ENCODE results near the gene TMEM165.
A peak's percentile ranks its signal among the peaks of the same experiment; 100 is the strongest.
"Not testable (repeated sequence)": the region's sequence is repeated elsewhere in the genome, so short reads cannot be mapped to it uniquely, and the experiment has no call there.

Gene TMEM165, protein sequence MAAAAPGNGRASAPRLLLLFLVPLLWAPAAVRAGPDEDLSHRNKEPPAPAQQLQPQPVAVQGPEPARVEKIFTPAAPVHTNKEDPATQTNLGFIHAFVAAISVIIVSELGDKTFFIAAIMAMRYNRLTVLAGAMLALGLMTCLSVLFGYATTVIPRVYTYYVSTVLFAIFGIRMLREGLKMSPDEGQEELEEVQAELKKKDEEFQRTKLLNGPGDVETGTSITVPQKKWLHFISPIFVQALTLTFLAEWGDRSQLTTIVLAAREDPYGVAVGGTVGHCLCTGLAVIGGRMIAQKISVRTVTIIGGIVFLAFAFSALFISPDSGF

DNA sequence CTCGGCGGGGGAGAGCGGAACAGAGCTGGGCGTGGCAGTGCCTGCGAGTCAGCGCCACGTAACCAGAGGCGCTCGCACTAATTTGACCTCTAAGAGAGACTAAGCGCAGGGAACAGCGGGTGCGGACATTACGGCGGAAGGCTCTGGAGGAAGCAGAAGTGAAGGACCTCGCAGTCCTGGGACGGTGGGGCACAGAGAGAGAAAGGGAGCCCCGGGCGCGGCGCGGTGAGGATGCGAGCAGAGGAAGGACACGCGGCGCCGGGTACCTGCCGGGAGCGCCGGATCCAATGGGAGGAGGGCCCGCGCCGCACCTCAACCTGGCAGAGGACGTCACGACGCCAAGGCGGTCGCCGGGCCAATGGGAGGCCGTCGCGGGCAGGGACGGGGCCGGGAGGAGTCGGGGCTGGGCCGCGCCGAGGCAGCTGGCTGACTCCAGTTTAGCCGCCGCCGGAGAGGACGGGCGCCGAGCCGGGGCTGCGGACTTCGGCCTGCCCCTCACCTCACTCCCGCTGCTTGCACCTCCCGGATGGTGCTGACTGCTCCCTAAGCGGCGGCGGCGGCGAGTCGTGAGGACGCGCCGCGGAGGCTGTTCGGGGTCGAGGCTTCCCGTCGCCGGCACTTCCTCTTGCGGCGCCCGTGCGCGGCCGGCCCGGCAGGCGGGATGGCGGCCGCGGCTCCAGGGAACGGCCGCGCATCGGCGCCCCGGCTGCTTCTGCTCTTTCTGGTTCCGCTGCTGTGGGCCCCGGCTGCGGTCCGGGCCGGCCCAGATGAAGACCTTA lies at the start of gene TMEM165:
Gene TMEM165, plus strand, starts transcription at position 429 of the 779 bp plus-strand sequence. Its CDS starts 233 bp downstream, at position 662.
- peak; percentile 92 for DNase-seq

DNA sequence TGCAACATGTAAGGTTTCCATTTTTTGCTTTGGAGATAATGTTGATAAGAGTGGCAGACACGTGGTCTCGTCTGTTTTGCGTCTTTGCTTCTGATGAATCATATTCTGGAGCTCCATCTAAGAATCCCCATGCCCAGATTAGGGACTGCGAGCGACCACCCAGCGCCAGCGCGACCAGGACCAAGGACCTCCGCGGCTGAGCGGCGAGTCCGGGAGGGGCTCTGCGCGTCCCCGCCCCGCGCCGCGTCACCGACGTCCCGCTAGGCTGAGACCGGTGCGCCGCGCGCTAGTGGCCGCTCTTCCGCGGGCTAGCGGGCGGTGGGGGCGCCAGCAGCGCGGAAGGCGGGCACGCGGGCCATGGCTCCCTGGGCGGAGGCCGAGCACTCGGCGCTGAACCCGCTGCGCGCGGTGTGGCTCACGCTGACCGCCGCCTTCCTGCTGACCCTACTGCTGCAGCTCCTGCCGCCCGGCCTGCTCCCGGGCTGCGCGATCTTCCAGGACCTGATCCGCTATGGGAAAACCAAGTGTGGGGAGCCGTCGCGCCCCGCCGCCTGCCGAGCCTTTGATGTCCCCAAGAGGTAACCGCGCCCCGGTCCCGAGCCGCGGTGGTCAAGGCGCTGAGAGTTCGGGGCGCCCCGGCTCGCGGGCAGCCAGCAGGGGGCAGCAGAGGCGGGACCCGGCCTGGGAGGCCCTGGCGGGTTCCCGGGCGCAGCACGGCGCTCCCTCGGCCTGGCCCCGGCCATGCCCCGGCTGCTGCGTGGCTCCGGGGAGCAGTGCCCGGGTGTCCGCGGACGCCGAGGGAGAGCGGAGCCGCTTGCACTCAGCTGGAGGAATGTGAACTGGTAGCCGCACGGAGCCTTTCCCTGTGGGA lies 49.5 kb upstream of the TMEM165 start, which contains the start of gene SRD5A3:
Gene SRD5A3, plus strand, starts transcription at position 263 of the 871 bp plus-strand sequence. Its CDS starts 95 bp downstream, at position 358.
- peak; percentile 80 for DNase-seq

DNA sequence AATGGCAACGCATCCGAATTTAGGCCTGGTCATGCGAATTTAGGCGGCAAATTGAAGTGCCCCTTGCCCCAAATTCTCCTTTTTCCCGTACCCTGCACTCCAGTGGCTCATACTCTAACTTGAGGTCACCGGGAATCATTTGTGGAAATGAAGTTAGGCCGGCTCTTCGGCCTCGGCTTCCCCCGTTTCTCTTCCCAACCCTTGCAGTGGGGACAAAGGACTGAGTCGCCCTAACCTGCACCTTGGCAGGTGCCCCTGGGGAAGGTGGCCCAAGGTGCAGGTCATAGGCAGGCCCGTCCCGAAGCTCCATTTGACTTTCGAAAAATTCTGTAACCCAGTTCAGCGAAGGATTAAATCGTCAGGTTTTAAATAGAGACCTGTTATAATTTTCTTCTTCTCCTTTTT lies 48.9 kb upstream of the TMEM165 start:
- no peak for DNase-seq

DNA sequence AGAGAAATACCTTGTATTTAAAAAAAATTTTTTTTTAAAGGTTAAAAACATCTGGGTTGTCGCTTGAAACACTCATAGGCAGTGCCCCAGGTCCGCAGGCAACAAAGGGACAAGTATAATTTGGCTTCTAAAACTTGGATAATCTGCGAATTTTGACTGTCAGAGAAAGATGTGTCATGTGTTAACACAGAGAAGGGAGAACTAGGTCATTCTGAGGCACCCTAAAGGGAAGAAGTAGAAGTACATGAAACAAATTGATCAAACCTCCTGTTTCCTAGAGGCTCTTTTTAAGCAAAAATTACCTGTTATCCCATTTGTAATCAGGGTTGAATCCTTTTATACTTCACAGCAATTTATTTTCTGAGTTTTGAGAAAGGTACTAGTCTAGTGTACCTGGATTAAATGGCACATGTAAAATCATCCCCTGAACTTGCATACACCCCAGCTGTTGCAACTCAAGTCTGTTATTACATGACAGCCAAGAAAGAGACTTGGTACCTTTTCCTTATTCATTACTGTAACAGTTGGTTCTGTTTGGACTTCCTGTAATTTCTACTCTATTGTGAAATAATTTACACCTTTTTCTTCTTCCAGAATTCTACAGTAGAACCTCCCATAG lies 48.0 kb upstream of the TMEM165 start:
- DNase-seq, result no peak

DNA sequence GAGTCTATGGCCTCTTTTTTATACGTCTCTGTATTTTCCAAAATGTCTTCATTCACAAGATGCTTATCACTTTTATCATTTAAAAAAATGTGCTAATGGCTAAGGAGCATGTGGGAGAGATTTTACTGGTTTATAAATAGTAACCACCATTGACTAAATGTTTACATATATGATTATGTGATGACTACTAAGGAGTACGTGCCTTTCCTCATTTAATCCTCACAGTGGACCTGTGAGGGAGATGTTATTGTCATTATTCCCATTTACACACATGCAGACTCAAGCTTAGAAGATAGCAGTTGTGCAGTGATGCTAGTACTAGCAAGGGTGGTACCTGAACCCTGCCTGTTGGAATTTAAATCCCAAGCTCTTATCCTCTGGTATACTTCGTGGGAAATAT lies 47.3 kb upstream of the TMEM165 start:
- no peak for DNase-seq

DNA sequence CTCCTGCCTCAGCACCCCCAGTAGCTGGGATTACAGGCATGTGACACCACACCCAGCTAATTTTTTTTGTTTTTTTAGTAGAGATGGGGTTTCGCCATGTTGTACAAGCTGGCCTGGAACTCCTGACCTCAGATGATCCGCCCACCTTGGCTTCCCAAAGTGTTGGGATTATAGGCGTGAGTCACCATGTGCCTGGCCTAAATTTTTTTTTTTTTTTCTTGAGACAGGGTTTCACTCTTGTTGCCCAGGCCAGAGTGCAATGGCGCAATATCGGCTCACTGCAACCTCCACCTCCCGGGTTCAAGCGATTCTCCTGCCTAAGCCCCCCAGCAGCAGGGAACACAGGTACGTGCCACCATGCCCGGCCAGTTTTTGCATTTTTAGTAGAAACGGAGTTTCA lies 44.9 kb upstream of the TMEM165 start:
- DNase-seq, result not testable (repeated sequence)

DNA sequence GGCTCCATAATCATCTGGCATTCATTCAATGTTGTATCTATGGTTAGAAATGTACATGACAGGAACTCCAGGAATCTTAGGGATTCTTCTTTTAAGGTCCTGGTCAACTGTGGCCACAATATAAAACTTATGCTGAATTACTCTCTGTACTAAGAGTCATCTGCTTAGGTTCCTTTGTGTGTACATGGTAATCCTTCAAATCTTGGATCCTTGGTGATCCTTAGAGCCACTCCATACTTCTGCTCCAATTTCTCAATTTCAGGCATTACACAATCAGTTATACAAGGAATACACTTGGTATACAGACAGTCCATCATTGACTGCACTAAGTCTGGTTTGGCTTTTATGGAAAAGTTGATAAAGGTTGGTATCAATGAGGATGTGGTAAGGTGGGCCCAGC lies 43.9 kb upstream of the TMEM165 start:
- DNase-seq, result no peak

DNA sequence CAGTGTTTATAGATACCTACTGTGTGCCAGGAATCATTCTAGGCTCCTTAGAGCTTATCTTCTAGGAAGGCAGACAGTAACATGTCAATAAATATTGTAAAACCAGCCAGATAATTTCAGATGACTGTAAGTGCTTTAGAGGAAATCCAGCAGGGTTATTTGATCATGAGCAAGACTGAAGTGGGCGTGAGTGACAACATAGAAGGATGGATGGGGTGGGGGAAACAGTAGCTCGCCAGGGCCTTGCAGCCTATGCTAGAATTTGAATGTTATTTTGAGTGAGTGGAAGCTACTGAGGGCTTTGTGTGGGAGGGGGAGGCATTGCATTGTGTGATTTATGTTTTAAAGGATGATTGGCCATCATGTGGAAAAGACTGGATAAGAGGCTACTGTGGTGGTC lies 43.0 kb upstream of the TMEM165 start:
- DNase-seq, result no peak

DNA sequence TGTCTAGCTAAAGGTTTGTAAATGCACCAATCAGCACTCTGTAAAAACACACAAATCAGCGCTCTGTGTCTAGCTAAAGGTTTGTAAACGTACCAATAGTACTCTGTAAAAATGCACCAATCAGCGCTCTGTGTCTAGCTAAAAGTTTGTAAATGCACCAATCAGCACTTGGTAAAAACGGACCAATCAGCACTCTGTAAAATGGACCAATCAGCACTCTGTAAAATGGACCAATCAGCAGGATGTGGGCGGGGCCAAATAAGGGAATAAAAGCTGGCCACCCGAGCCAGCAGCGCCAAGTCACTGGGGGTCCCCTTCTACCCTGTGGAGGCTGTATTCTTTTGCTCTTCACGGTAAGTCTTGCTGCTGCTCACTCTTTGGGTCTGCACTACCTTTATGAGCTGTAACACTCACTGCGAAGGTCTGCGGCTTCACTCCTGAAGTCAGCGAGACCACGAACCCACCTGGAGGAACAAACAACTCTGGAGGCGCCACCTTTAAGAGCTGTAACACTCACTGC lies 42.5 kb upstream of the TMEM165 start:
- not testable (repeated sequence) for DNase-seq

DNA sequence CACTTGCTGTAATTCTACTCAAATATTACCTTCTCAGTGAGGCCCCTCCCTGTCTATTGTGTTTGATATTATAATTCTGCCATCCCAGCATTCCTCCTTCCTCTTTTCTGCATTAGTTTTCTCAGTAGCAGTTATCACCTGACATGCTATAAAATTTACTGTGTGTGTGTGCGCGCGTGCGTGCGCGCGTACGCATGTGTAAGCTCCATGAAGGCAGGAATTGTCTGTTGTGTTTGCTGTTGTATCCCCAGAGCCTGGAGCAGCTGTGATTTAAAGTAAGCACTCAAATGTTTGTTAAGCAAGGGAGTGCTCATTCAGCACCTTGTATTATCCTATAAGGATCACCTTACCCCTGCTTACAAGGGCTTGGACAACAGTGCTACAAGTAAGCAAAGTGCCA lies 41.1 kb upstream of the TMEM165 start:
- no peak for DNase-seq

DNA sequence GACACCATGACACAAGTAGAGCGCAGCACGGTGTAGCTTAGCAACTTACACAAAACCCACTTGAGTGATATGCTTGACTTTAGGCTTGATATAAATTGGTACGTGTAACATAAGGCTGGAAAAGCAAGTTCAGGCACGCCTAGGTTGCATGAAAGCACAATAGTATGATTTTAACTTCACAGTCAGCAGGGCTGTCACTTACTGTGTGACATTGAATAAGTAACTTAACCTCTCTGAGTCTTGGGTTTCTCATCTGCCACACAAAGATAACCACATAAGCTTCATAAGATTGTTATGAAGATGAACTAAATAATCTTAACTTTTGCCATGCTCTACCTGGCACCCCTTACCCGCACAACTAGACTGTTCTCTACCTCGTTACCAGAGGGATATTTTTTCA lies 40.2 kb upstream of the TMEM165 start:
- no peak for DNase-seq

DNA sequence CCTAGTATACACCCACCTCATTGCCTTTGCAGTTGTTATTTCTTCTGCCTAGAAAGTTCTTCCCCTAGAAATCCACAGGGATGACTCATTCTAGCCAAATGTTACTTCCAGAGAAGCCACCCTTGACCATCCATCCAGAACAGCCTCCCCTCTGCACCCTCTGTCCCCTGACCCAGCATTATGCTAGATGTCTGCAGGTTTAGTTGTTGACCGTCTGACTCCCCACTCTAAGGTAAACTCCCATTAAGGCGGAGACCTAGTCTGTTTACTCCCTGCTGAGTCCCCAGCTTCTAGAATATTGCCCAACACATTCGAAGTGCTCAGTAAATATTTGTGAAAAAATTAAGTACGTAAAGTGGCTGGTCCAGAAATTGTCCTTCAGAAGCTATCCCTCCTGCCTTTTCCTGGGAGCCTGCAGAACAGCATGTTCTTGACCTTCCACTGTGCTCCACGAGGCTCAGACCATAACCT lies 38.7 kb upstream of the TMEM165 start:
- no peak for DNase-seq

DNA sequence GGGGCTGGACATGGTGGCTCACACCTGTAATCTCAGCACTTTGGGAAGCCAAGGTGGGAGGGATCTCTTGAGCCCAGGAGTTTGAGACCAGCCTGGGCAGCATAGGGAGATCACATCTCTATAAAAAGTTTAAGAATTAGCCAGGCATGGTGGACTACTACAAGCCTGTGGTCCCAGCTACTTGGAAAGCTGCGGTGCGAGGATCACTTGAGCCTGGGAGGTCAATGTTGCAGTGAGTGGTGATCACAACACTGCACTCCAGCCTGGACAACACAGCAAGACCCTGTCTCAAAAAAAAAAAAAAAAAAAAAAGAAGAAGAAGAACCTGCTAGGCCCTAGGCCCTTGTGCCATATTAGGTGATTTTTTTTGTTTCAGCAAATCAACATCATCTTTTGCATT lies 37.5 kb upstream of the TMEM165 start:
- no peak for DNase-seq

DNA sequence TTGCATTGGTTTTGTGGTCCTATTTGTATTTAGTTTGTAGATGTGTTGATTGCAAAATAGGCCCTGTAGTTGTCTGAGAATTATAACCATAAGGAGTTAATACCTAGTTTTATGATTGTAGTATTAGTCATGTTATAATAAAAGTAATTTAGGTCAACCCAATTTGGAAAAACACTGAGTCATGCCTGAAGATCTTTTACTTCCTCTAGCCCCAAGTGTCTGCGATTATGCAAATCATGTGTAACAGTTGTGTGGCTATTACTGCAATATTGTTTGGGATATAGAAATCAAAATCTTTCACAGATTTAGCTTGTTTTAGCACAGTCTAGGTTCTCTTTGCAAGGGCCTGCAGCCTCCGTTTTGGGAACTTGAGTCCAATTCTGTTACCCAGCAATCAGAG lies 37.1 kb upstream of the TMEM165 start:
- no peak for DNase-seq

DNA sequence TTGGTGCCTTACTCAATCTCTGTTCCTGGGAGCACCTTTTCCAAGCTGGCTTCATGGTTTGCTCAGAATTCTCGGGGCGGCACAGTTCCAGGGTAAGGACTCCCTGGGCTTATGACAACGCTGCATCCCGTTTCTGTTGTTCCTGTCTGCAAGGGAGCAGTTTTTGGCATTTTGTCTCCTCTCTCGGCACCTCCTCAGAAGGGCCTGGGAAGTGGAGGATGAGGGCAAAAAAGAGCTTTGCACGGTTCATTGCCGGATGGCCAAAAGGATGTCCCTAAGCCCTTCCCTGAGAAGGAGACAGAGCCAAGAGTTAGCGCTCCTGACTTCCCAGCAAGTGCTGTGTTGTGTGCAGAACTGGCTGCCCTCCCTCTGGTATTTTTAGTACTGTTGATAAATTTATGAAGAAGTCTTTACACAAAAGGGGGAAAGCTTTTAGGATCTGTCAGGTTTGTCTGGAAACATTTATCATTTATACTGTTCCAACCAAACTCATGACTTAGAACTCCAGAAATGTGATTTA lies 36.3 kb upstream of the TMEM165 start:
- no peak for DNase-seq

DNA sequence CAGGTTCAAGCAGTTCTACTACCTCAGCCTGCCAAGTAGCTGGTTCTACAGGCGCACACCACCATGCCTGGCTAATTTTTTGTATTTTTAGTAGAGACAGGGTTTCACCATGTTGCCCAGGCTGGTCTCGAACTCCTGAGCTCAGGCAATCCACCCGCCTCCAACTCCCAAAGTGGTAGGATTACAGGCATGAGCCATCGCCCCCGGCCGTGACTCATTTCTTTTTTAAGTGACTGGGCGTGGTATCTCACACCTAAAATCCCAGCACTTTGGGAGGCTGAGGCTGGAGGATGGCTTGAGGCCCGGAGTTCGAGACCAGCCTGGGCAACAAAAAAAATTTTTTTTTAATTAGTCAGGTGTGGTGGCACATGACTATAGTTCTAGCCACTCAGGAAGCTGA lies 32.8 kb upstream of the TMEM165 start:
- not testable (repeated sequence) for DNase-seq

DNA sequence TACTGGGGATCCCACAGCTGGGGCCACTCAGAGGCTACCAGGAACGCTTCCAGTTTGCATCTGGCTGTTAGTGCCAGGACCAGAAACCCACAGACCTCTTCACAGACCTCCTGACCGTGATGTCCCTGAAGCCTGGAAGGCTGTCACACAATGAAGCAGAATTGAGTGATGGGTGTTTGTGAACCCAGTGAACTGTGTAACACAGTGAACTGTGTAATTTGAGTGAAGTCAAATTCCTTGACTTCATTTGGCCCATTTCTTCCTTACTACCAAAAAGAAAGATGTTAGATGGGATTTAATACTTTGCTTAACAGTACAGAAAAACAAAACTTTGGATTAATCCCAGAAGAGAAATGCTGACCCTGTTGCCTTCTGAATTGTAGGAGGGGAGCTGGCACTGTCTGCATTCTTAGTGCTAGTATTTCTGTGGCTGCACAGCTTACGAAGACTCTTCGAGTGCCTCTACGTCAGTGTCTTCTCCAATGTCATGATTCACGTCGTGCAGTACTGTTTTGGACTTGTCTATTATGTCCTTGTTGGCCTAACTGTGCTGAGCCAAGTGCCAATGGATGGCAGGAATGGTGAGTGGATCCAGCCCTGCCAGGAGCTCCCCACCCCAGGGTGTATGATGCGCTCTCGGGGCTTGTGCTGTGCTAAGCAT lies 31.9 kb upstream of the TMEM165 start:
- DNase-seq, result no peak

DNA sequence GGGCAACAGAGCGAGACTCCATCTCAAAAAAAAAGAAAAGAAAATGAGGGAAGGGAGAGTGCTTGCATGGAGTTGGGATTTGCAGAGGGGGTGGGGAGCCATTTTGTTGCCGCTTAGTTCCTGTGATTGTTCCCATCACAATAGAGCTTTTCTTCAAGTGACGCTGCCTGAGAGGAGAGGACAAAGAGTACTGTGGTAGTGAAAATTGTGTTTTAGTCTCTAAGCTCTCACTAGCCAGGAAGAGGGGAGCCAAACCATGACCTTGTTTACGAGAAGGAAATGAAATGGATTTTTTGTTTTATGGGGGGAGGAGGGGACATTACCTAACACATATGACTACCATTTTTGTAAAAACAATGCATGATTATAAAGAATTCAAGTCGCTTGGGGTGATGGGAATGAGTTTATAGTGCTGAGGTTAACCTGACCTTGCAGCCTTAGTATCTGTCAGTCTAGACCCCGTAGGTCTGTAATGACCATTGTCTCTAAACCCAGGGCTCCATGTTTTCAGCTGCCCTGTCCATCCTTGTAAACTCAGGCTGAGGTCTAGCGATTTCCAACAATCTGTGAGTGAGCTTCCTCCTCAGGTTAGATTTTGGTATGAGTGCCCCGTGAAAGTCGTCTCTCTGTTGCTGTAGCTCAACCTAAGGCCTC lies 30.9 kb upstream of the TMEM165 start:
- DNase-seq, result no peak

DNA sequence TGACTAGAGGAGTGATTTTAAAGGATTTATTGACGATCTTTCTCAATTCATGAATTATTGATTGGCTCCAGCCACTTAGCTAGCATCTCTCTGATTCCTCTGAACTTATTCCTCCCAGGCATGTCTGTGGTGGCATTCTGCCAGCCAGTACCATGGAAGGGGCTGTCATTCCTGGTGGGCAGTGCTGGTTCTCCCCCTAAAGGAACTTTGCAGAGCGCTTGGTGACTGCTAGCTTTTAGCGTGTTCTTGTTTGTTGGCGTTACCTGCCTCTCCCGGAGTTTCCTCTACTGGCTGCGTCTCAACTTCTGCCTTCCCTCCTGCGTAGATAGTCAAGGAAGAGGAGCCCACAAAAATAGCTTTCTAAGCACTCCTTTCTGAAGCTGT lies 30.4 kb upstream of the TMEM165 start:
- DNase-seq, result no peak

DNA sequence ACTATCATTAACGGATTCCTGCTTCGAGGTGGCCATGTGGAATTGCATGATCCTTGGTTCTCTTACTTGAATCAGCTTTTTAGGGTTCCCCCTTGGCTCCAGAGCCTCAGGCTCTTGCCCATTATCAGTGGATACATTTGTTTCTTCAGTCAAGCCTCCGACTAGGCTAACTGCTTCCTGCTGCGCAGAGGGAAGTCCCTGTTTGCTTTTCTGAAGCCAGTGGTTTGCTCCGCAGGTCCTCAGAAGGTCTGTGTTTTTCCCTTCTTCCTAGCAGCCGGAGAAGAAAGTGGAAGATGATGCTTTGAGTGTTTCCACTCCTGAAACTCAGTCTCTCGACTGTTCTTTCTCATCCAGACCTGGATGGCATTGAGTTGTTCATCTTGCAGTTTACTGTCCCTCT lies 29.1 kb upstream of the TMEM165 start:
- no peak for DNase-seq

DNA sequence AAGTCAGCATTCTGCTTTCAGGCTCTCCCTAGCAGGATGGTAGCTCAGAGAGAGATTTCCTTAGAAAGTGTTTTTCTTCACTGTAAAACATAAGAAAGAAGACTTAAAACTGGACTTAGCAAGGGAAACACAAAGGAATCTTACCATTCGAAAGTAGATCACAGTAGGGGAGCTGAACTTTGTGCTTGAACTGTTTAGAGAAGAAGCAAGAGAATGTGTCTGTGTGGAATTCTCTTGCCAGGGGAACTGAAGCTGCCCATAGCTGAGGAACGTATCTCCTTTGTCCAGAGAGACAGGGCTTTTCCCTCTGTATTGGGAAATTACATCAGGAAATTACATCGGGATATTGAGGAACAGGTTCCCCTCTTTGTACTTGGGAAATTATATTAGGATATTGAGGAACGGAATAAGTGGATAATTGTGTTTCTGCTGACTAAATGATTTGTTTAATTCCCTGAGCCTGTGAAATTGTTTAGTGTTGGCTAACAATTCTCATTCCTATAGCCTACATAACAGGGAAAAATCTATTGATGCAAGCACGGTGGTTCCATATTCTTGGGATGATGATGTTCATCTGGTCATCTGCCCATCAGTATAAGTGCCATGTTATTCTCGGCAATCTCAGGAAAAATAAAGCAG lies 28.6 kb upstream of the TMEM165 start:
- no peak for DNase-seq

All from stimulated activated CD4-positive, alpha-beta T cell treated with anti-CD3 and anti-CD28 coated beads, Interleukin-1b, Interleukin-23, amount 100 ng/mL, for 48 hours (primary cell).